Common myeloid progenitor, CD34-positive (primary cell): Measurements from ENCODE around the gene PLEKHA5.

Experiments used
- CTCF ChIA-PET: fragments of 350-600 bp; sonication (Branson Sonifier 250); formaldehyde crosslinking; loops from one replicate; lab custom pipeline; 2021; ENCODE audit warnings: antibody characterized with exemption; lab: Charles Lee
- POLR2A ChIA-PET: fragments of 350-600 bp; sonication (Branson Sonifier 250); formaldehyde crosslinking; loops from one replicate; lab custom pipeline; 2021; ENCODE audit warnings: antibody characterized with exemption; lab: Charles Lee
- DNase-seq, 3 donors: peaks; one replicate each; pipeline versions ENCODE4 v3.0.0 to v3.0.0-alpha.2; 2013
- H3K27ac ChIP-seq, 2 experiments: 1 replicate in 1 of 2; 2 replicates in 1 of 2; pipeline ENCODE4 v1.7.0; 2013; ENCODE audit warnings: inconsistent platforms in 2 of 2, low read length in 2 of 2, mild to moderate bottlenecking in 2 of 2, low read depth in 1 of 2, moderate library complexity in 1 of 2; ENCODE audit not compliant: severe bottlenecking in 2 of 2, insufficient read depth in 1 of 2, poor library complexity in 1 of 2
- H3K27me3 ChIP-seq, 5 experiments: replicated peaks in 2 of 5; 1 replicate in 3 of 5; 2 replicates in 2 of 5; pipeline versions ENCODE4 v1.6.1 to v1.7.0; 2013; ENCODE audit warnings: low read length in 4 of 5, mild to moderate bottlenecking in 2 of 5, moderate library complexity in 2 of 5, inconsistent platforms in 1 of 5; ENCODE audit not compliant: insufficient read depth in 5 of 5, control insufficient read depth in 4 of 5
- H3K36me3 ChIP-seq, 4 experiments: 1 replicate in 2 of 4; 2 replicates in 2 of 4; pipeline versions ENCODE4 v1.6.1 to v1.7.0; 2013; ENCODE audit warnings: low read length in 3 of 4, control low read depth in 1 of 4, mild to moderate bottlenecking in 1 of 4; ENCODE audit not compliant: control insufficient read depth in 4 of 4, insufficient read depth in 4 of 4
- H3K4me1 ChIP-seq, 4 experiments: 1 replicate in 3 of 4; 2 replicates in 1 of 4; pipeline versions ENCODE4 v1.6.1 to v1.7.1; 2013; ENCODE audit warnings: low read length in 3 of 4, mild to moderate bottlenecking in 3 of 4, control low read depth in 1 of 4, inconsistent platforms in 1 of 4, moderate library complexity in 1 of 4; ENCODE audit not compliant: control insufficient read depth in 4 of 4, insufficient read depth in 4 of 4; ENCODE audit errors: control extremely low read depth in 1 of 4
- H3K4me3 ChIP-seq, 7 experiments: 1 replicate in 4 of 7; 2 replicates in 3 of 7; pipeline versions ENCODE4 v1.5.1 to v1.7.0; 2013; ENCODE audit warnings: mild to moderate bottlenecking in 7 of 7, low read length in 6 of 7, moderate library complexity in 6 of 7, inconsistent platforms in 2 of 7, low read depth in 2 of 7, control low read depth in 1 of 7; ENCODE audit not compliant: insufficient read depth in 4 of 7, control insufficient read depth in 1 of 7; ENCODE audit errors: extremely low read depth in 1 of 7
- H3K9me3 ChIP-seq, 5 experiments: 1 replicate in 4 of 5; 2 replicates in 1 of 5; pipeline versions ENCODE4 v1.6.1 to v1.7.1; 2013; ENCODE audit warnings: low read length in 4 of 5, mild to moderate bottlenecking in 2 of 5, inconsistent platforms in 1 of 5, low read depth in 1 of 5, moderate library complexity in 1 of 5; ENCODE audit not compliant: control insufficient read depth in 4 of 5, insufficient read depth in 2 of 5; ENCODE audit errors: control extremely low read depth in 1 of 5
- WGBS: methylation state at CpG from one replicate; pipeline ENCODE4 v1.1.5; 2013; ENCODE audit not compliant: insufficient coverage; 5-methylcytosine and 5-hydroxymethylcytosine counted together

The PLEKHA5 gene

GRCh38 chr12:19251481-19252132 is 122.1 kb downstream of the PLEKHA5 start:
- Histone ChIP-seq H3K36me3 (no peaks in the 10 kb centered on the region), H3K27me3 (no peaks in the 10 kb centered on the region), H3K4me3 (no peak overlapping the region), H3K9me3 (no peaks in the 10 kb centered on the region), H3K27ac (no peak overlapping the region), H3K4me1 (peaks cover 2 to 5% (median 4%) of the 10 kb centered on the region in 4 experiments)
- no peak for DNase-seq
- 67% methylated on average over 1 of the region's 3 CpGs for WGBS
- ChIA-PET POLR2A (no interaction called here), CTCF (interaction anchor here (0.6 kb wide), 1 partner anchor 846 kb away, joined by 3 read pairs; no protein-coding TSS in a partner anchor)

- no peaks in the 10 kb centered on the region for H3K27me3 ChIP-seq
- H3K4me3 ChIP-seq = no peak overlapping the region
- no peak overlapping the region for H3K27ac ChIP-seq
- H3K4me1 ChIP-seq = no peaks in the 10 kb centered on the region
- H3K36me3 ChIP-seq = peaks cover 0 to 4% (median 2%) of the 10 kb centered on the region in 4 experiments
- no CpG with 5 or more reads among the region's 2 CpGs for WGBS
- no peak for DNase-seq
- ChIA-PET POLR2A (no interaction called here), CTCF (interaction anchor here (1.7 kb wide), 1 partner anchor 11 kb away, joined by 12 read pairs; no protein-coding TSS in a partner anchor)
- no peaks in the 10 kb centered on the region for H3K9me3 ChIP-seq
These were observed 130.6 kb downstream of the PLEKHA5 start for GRCh38 chr12:19260135-19260534.

- POLR2A ChIA-PET = no interaction called here
- no CpG with 5 or more reads among the region's 4 CpGs for WGBS
- Histone ChIP-seq H3K36me3 (peaks cover 0 to 4% (median 2%) of the 10 kb centered on the region in 4 experiments), H3K9me3 (no peaks in the 10 kb centered on the region), H3K27me3 (no peaks in the 10 kb centered on the region), H3K27ac (no peak overlapping the region), H3K4me1 (no peaks in the 10 kb centered on the region), H3K4me3 (no peak overlapping the region)
- CTCF ChIA-PET = interaction anchor here (1.8 kb wide), 1 partner anchor 13 kb away, joined by 3 read pairs; no protein-coding TSS in a partner anchor
- no peak for DNase-seq
These were observed 132.2 kb downstream of the PLEKHA5 start for GRCh38 chr12:19261773-19262172.

GRCh38 chr12:19263672-19264071 is 134.1 kb downstream of the PLEKHA5 start:
- H3K9me3 ChIP-seq = no peaks in the 10 kb centered on the region
- 100% methylated on average over 2 of the region's 3 CpGs for WGBS
- no peak overlapping the region for H3K27ac ChIP-seq
- H3K36me3 ChIP-seq = peaks cover 0 to 4% (median 2%) of the 10 kb centered on the region in 4 experiments
- CTCF ChIA-PET = interaction anchor here (1.3 kb wide), 1 partner anchor 78 kb away, joined by 5 read pairs; no protein-coding TSS in a partner anchor
- DNase-seq = no peak
- no peak overlapping the region for H3K4me3 ChIP-seq
- H3K27me3 ChIP-seq = no peaks in the 10 kb centered on the region
- POLR2A ChIA-PET = no interaction called here
- H3K4me1 ChIP-seq = no peaks in the 10 kb centered on the region

- CTCF ChIA-PET = interaction anchor here (0.8 to 1.2 kb wide), 3 partner anchors 8 to 31 kb away, joined by 3 read pairs; no protein-coding TSS in a partner anchor
- WGBS = 100% methylated on average over 1 of the region's 4 CpGs
- H3K4me1 ChIP-seq = peaks cover 9 to 19% (median 13%) of the 10 kb centered on the region in 4 experiments
- POLR2A ChIA-PET = no interaction called here
- H3K27me3 ChIP-seq = no peaks in the 10 kb centered on the region
- no peak overlapping the region for H3K27ac ChIP-seq
- peaks cover 7 to 17% (median 12%) of the 10 kb centered on the region in 4 experiments for H3K36me3 ChIP-seq
- DNase-seq = peak; percentile 89 to 98 (median 98)
- H3K9me3 ChIP-seq = no peaks in the 10 kb centered on the region
- peak overlapping the region in 1 of 7 experiments; percentile 3 for H3K4me3 ChIP-seq
These were observed 144.2 kb downstream of the PLEKHA5 start for GRCh38 chr12:19273482-19274330.

GRCh38 chr12:19276767-19277166 is 147.2 kb downstream of the PLEKHA5 start:
- ChIA-PET POLR2A (no interaction called here), CTCF (interaction anchor here (0.7 kb wide), 1 partner anchor 91 kb away, joined by 3 read pairs; no protein-coding TSS in a partner anchor)
- DNase-seq = no peak
- peaks cover 9 to 19% (median 13%) of the 10 kb centered on the region in 4 experiments for H3K4me1 ChIP-seq
- peaks cover 5 to 13% (median 7%) of the 10 kb centered on the region in 4 experiments for H3K36me3 ChIP-seq
- no peak overlapping the region for H3K27ac ChIP-seq
- H3K9me3 ChIP-seq = no peaks in the 10 kb centered on the region
- H3K4me3 ChIP-seq = no peak overlapping the region
- no peaks in the 10 kb centered on the region for H3K27me3 ChIP-seq
